ENCODE data around the gene KRT34.

DNA sequence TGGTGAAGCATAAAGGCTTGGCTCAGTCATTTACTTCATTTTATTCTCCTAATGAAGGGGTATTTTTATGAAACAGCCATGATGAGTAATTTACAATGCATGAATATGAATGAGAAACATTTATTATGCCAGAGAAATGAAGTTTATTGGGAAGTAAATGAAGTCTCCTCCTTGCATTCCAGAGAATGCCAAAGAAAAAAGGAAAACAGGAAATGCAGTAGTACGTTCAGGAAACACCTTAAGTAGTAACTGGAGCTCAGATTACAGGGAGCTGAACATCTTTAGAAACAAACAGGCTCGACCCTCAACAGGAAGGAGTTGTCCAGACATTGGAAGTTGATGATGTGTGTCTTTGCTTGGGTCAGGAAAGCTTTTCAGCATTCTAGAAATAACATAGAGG is 4.6 kb downstream of the KRT34 start:
- TF ChIP-seq TRIM28 (IDR thresholded peaks at IDR 0.05; ENCODE audit: borderline replicate concordance, low read length) (no peak), ZFP37 (tag by site-specific recombination; IDR thresholded peaks at IDR 0.05) (no peak), ZNF580 (tag by site-specific recombination; IDR thresholded peaks at IDR 0.05) (no peak), ZNF112 (tag by site-specific recombination; IDR thresholded peaks at IDR 0.05) (no peak)
- TF ChIP-seq, protein P1, sequence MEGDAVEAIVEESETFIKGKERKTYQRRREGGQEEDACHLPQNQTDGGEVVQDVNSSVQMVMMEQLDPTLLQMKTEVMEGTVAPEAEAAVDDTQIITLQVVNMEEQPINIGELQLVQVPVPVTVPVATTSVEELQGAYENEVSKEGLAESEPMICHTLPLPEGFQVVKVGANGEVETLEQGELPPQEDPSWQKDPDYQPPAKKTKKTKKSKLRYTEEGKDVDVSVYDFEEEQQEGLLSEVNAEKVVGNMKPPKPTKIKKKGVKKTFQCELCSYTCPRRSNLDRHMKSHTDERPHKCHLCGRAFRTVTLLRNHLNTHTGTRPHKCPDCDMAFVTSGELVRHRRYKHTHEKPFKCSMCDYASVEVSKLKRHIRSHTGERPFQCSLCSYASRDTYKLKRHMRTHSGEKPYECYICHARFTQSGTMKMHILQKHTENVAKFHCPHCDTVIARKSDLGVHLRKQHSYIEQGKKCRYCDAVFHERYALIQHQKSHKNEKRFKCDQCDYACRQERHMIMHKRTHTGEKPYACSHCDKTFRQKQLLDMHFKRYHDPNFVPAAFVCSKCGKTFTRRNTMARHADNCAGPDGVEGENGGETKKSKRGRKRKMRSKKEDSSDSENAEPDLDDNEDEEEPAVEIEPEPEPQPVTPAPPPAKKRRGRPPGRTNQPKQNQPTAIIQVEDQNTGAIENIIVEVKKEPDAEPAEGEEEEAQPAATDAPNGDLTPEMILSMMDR (tag by site-specific recombination; IDR thresholded peaks at IDR 0.05): no peak

Data from HEK293 (cell line).